OCI-LY7 (cell line): ENCODE measurements around the gene BNIP3. TPM values are rescaled to one million over a fixed set of nuclear protein-coding genes. Genes with fewer than 3 reads are reported as not detected.

Experiments used
- BruUV-seq: library from RNA; stranded (reverse); fragments of 400-500 nt; replicated peaks from 2 replicates; lab custom pipeline; 2021; lab: Mats Ljungman, UMichigan
- CTCF ChIA-PET: fragments of 300-600 bp; sonication (Branson Sonifier 250); formaldehyde crosslinking; loops from one replicate; lab custom pipeline; 2022; ENCODE audit warnings: antibody characterized with exemption; ENCODE audit not compliant: unreplicated experiment; lab: Charles Lee
- POLR2A ChIA-PET: fragments of 300-600 bp; sonication (Branson Sonifier 250); formaldehyde crosslinking; loops from one replicate; lab custom pipeline; 2022; ENCODE audit warnings: antibody characterized with exemption; lab: Charles Lee
- DNase-seq: peaks from one replicate; pipeline ENCODE4 v3.0.0-alpha.2; 2015; ENCODE audit warnings: low spot score
- H2AFZ ChIP-seq: fragments of 200-600 bp; sonication (generic), shearing (Covaris generic); 2 replicates; pipeline ENCODE4 v1.6.1; 2014; ENCODE audit warnings: mild to moderate bottlenecking, antibody characterized with exemption, low read length, moderate library complexity
- H3K27ac ChIP-seq: fragments of 200-600 bp; sonication (generic); 2 replicates; pipeline ENCODE4 v1.5.1; 2014; ENCODE audit warnings: mixed run types, low read depth, mild to moderate bottlenecking, moderate library complexity, low read length, inconsistent platforms; ENCODE audit not compliant: poor library complexity, severe bottlenecking
- H3K36me3 ChIP-seq: fragments of 200-600 bp; sonication (generic); 2 replicates; pipeline ENCODE4 v1.6.1; 2014; ENCODE audit warnings: mild to moderate bottlenecking, antibody characterized with exemption, low read length, moderate library complexity, mixed read lengths; ENCODE audit not compliant: insufficient read depth
- H3K4me1 ChIP-seq: fragments of 200-600 bp; sonication (generic); 2 replicates; pipeline ENCODE4 v1.5.1; 2014; ENCODE audit warnings: mild to moderate bottlenecking, low read length; ENCODE audit not compliant: insufficient read depth, poor library complexity, severe bottlenecking
- H3K4me2 ChIP-seq: fragments of 200-600 bp; sonication (generic); 2 replicates; pipeline ENCODE4 v1.6.1; 2014; ENCODE audit warnings: mild to moderate bottlenecking, low read length
- H3K4me3 ChIP-seq: fragments of 200-600 bp; sonication (generic); 2 replicates; pipeline ENCODE4 v1.5.1; 2014; ENCODE audit warnings: mild to moderate bottlenecking, low read depth, low read length; ENCODE audit not compliant: poor library complexity, severe bottlenecking
- H3K79me2 ChIP-seq: fragments of 200-600 bp; sonication (generic); 2 replicates; pipeline ENCODE4 v1.6.1; 2016; ENCODE audit warnings: low read depth, mild to moderate bottlenecking, low read length, moderate library complexity, mixed read lengths; ENCODE audit not compliant: insufficient read depth
- H3K9me2 ChIP-seq: fragments of 200-600 bp; sonication (generic); 2 replicates; pipeline ENCODE4 v1.6.1; 2016; ENCODE audit warnings: mild to moderate bottlenecking, low read length, mixed read lengths; ENCODE audit not compliant: insufficient read depth
- H3K9me3 ChIP-seq: fragments of 200-600 bp; sonication (generic); 2 replicates; pipeline ENCODE4 v1.6.1; 2014; ENCODE audit warnings: mild to moderate bottlenecking, mixed run types, low read length, mixed read lengths
- H4K20me1 ChIP-seq: fragments of 200-600 bp; sonication (generic); 2 replicates; pipeline ENCODE4 v1.6.1; 2014; ENCODE audit warnings: mild to moderate bottlenecking, antibody characterized with exemption, low read length, moderate library complexity, mixed read lengths; ENCODE audit not compliant: insufficient read depth
- CTCF ChIP-seq: fragments of 200-600 bp; sonication (generic); conservative IDR thresholded peaks from 2 replicates; pipeline ENCODE4 v1.5.1; 2014; ENCODE audit warnings: mild to moderate bottlenecking, antibody characterized with exemption, low read length, moderate library complexity, mixed read lengths
- EZH2phosphoT487 ChIP-seq: fragments of 200-600 bp; sonication (generic); IDR thresholded peaks from 2 replicates; pipeline ENCODE4 v1.6.1; 2018; ENCODE audit warnings: low read depth, borderline replicate concordance, mild to moderate bottlenecking, mixed run types, antibody characterized with exemption, low read length, moderate library complexity, mixed read lengths
- intact Hi-C: fragments of 100-400 bp; cut with micrococcal nuclease; formaldehyde crosslinking; loops from one replicate; pipeline ENCODE4 v1.10.0; 2022; ENCODE audit not compliant: unreplicated experiment
- total RNA-seq, 2 experiments: library from RNA; depleted of rRNA in 1 of 2; stranded (reverse); fragments of >200 nt in 1 of 2; shearing (Covaris generic) in 1 of 2; gene quantifications; 2 replicates each; pipeline ENCODE4 v1.2.3, GENCODE V29; 2014 to 2022

The BNIP3 gene
- total RNA-seq, 2 experiments from 2014 or later: 60.1 to 99.8 TPM

GRCh38 chr10:132020456-132020855 is 38.7 kb upstream of the BNIP3 start:
- no peaks in the 10 kb centered on the region for H3K79me2 ChIP-seq
- TF ChIP-seq CTCF (no peak), EZH2phosphoT487 (no peak)
- no peak overlapping the region for H3K4me3 ChIP-seq
- H2AFZ ChIP-seq: no peak overlapping the region
- H3K4me2 ChIP-seq: no peak overlapping the region
- no peaks in the 10 kb centered on the region for H3K9me3 ChIP-seq
- H3K36me3 ChIP-seq: no peaks in the 10 kb centered on the region
- no peaks in the 10 kb centered on the region for H3K4me1 ChIP-seq
- ChIA-PET POLR2A (interaction anchor here (0.7 kb wide), 1 partner anchor 58 kb away, joined by 3 read pairs; no protein-coding TSS in a partner anchor), CTCF (no interaction called here)
- no peaks in the 10 kb centered on the region for H4K20me1 ChIP-seq
- no peaks in the 10 kb centered on the region for H3K9me2 ChIP-seq
- DNase-seq: no peak
- intact Hi-C loops: no loop called here
- H3K27ac ChIP-seq: no peak overlapping the region
- BruUV-seq: no TSS peak

GRCh38 chr10:132019366-132019765 is 37.6 kb upstream of the BNIP3 start:
- intact Hi-C loops: no loop called here
- Histone ChIP-seq H2AFZ (no peak overlapping the region), H3K4me1 (no peaks in the 10 kb centered on the region), H3K36me3 (no peaks in the 10 kb centered on the region), H3K9me2 (no peaks in the 10 kb centered on the region), H3K4me3 (no peak overlapping the region), H3K79me2 (no peaks in the 10 kb centered on the region), H3K27ac (no peak overlapping the region), H3K4me2 (no peak overlapping the region), H3K9me3 (no peaks in the 10 kb centered on the region), H4K20me1 (no peaks in the 10 kb centered on the region)
- no peak for DNase-seq
- ChIA-PET POLR2A (no interaction called here), CTCF (no interaction called here)
- no TSS peak for BruUV-seq
- TF ChIP-seq EZH2phosphoT487 (no peak), CTCF (no peak)

DNA sequence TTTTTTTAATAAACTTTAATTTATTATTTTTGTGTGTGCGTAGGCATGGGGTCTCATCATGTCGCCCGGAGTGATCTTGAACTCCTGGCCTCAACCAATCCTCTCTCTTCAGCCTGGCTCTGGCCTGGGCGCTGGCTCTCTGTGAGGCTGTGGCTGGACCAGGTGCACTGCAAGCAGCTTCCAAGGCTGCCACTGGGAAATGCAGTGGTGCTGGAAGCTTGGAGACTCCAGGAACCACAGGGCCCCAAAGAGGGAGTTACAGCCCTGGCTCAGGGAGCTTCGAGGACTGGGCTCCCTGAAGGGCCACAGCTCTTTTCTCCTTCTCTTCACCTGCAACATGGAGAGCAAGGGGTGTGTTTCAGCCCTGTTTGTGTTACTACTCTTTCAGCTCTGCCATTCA is 36.7 kb upstream of the BNIP3 start:
- POLR2A ChIA-PET: no interaction called here
- no peak for DNase-seq
- CTCF ChIA-PET: no interaction called here
- H3K9me2 ChIP-seq: no peaks in the 10 kb centered on the region
- no peak overlapping the region for H3K4me2 ChIP-seq
- H4K20me1 ChIP-seq: no peaks in the 10 kb centered on the region
- no peak overlapping the region for H3K27ac ChIP-seq
- no peak overlapping the region for H3K4me3 ChIP-seq
- TF ChIP-seq CTCF (no peak), EZH2phosphoT487 (no peak)
- intact Hi-C loops: no loop called here
- H3K36me3 ChIP-seq: no peaks in the 10 kb centered on the region
- no peaks in the 10 kb centered on the region for H3K79me2 ChIP-seq
- H3K4me1 ChIP-seq: no peaks in the 10 kb centered on the region
- H3K9me3 ChIP-seq: no peaks in the 10 kb centered on the region
- H2AFZ ChIP-seq: no peak overlapping the region
- no TSS peak for BruUV-seq
